ENCODE data around the gene CFAP251.

DNA sequence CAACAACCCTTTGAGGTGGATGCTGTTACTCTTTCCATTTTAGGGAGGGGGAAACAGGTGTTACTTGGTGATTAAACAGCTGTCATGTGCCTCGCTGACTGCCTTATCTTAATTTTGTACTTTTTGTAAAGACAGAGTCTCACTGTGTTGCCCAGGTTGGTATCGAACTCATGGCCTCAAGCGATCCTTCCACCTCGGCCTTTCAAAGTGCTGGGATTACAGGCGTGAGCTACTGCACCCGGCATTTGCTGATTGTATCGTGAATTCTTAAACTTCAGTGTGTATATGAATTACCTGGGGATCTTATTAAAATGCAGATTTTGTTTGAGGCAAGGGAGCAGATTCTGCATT, 29.1 kb upstream of the CFAP251 start:
- TF ChIP-seq EZH2 (IDR thresholded peaks at IDR 0.05; ENCODE audit: borderline replicate concordance, low read depth, low read length, poor library complexity, severe bottlenecking): no peak
- TF ChIP-seq, protein P1, sequence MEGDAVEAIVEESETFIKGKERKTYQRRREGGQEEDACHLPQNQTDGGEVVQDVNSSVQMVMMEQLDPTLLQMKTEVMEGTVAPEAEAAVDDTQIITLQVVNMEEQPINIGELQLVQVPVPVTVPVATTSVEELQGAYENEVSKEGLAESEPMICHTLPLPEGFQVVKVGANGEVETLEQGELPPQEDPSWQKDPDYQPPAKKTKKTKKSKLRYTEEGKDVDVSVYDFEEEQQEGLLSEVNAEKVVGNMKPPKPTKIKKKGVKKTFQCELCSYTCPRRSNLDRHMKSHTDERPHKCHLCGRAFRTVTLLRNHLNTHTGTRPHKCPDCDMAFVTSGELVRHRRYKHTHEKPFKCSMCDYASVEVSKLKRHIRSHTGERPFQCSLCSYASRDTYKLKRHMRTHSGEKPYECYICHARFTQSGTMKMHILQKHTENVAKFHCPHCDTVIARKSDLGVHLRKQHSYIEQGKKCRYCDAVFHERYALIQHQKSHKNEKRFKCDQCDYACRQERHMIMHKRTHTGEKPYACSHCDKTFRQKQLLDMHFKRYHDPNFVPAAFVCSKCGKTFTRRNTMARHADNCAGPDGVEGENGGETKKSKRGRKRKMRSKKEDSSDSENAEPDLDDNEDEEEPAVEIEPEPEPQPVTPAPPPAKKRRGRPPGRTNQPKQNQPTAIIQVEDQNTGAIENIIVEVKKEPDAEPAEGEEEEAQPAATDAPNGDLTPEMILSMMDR (conservative IDR thresholded peaks at IDR 0.05; ENCODE audit: low read depth, low read length): no peak
